OCI-LY1 (cell line): ENCODE results near the gene NUP42.

Source experiments
- H2AFZ ChIP-seq: fragments of 200-600 bp; sonication (generic), shearing (Covaris generic); 2 replicates; pipeline ENCODE4 v1.6.0; 2014; ENCODE audit warnings: antibody characterized with exemption, mild to moderate bottlenecking, low read length
- H3F3A ChIP-seq: fragments of 200-600 bp; sonication (generic), shearing (Covaris generic); 2 replicates; pipeline ENCODE4 v1.6.0; 2014; ENCODE audit warnings: mild to moderate bottlenecking, antibody characterized with exemption, low read length, moderate library complexity; ENCODE audit not compliant: insufficient read depth
- H3K27ac ChIP-seq: fragments of 200-600 bp; sonication (generic); 2 replicates; pipeline ENCODE4 v1.5.1; 2014; ENCODE audit warnings: low read length, mixed run types, mild to moderate bottlenecking, low read depth; ENCODE audit not compliant: poor library complexity, severe bottlenecking
- H3K27me3 ChIP-seq: fragments of 200-600 bp; sonication (generic); 2 replicates; pipeline ENCODE4 v1.6.0; 2014; ENCODE audit warnings: antibody characterized with exemption, mild to moderate bottlenecking, low read length, moderate library complexity; ENCODE audit not compliant: insufficient read depth
- H3K36me3 ChIP-seq: fragments of 200-600 bp; sonication (generic); 2 replicates; pipeline ENCODE4 v1.6.1; 2014; ENCODE audit warnings: mild to moderate bottlenecking, antibody characterized with exemption, low read length, moderate library complexity, mixed read lengths; ENCODE audit not compliant: insufficient read depth
- H3K4me1 ChIP-seq: fragments of 200-600 bp; sonication (generic); 2 replicates; pipeline ENCODE4 v1.5.1; 2014; ENCODE audit warnings: mild to moderate bottlenecking, low read length, moderate library complexity; ENCODE audit not compliant: insufficient read depth, severe bottlenecking
- H3K4me2 ChIP-seq: fragments of 200-600 bp; sonication (generic), shearing (Covaris generic); 2 replicates; pipeline ENCODE4 v1.6.1; 2014; ENCODE audit warnings: low read length
- H3K4me3 ChIP-seq: fragments of 200-600 bp; sonication (generic); 2 replicates; pipeline ENCODE4 v1.5.1; 2014; ENCODE audit warnings: low read length, low read depth, mild to moderate bottlenecking, mixed read lengths; ENCODE audit not compliant: poor library complexity, severe bottlenecking
- H3K79me2 ChIP-seq: fragments of 200-600 bp; shearing (Covaris generic); 2 replicates; pipeline ENCODE4 v1.6.1; 2016; ENCODE audit warnings: mixed run types, low read length, mixed read lengths; ENCODE audit not compliant: insufficient read depth
- H3K9ac ChIP-seq: fragments of 200-600 bp; sonication (generic), shearing (Covaris generic); 2 replicates; pipeline ENCODE4 v1.6.1; 2014; ENCODE audit warnings: mild to moderate bottlenecking, low read length, mixed read lengths
- H3K9me2 ChIP-seq: fragments of 200-600 bp; sonication (generic), shearing (Covaris generic); 2 replicates; pipeline ENCODE4 v1.6.1; 2014; ENCODE audit warnings: low read depth, mild to moderate bottlenecking, low read length, mixed read lengths
- H3K9me3 ChIP-seq: fragments of 200-600 bp; shearing (Covaris generic); 2 replicates; pipeline ENCODE4 v1.6.1; 2014; ENCODE audit warnings: low read length, mixed read lengths
- H4K20me1 ChIP-seq: fragments of 200-600 bp; sonication (generic), shearing (Covaris generic); 2 replicates; pipeline ENCODE4 v1.6.0; 2016; ENCODE audit warnings: mild to moderate bottlenecking, low read length; ENCODE audit not compliant: insufficient read depth
- CTCF ChIP-seq: fragments of 200-600 bp; sonication (generic), shearing (Covaris generic); IDR thresholded peaks from 2 replicates; pipeline ENCODE4 v1.5.1; 2017; ENCODE audit warnings: mild to moderate bottlenecking, antibody characterized with exemption, low read length, moderate library complexity, mixed read lengths
- EZH2 ChIP-seq: fragments of 200-600 bp; sonication (generic), shearing (Covaris generic); IDR thresholded peaks from 2 replicates; pipeline ENCODE4 v1.8.0; 2017; ENCODE audit warnings: borderline replicate concordance, mixed run types, mild to moderate bottlenecking, antibody characterized with exemption, low read length, moderate library complexity, mixed read lengths

Gene NUP42

DNA sequence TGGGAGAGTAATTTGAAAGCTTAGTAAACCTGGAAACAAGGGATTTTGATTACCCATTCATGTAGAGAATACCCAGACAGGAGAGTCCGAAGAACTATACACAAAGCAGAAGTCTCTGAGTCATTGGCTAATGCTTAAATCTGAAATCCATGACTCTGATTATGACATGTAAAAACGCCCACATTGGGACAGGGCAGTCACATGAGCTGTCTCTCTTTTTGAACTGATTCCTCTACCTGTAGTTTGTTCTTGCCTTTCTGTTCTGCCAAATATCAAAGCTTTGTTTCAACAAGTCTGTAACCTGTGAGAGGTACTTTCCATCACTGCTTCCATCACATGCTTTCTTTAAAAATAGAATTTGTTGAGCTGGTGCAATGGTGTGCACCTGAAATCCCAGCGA lies 60.5 kb downstream of the NUP42 start:
- Histone ChIP-seq H3K27me3 (no peaks in the 10 kb centered on the region), H2AFZ (no peak overlapping the region), H3K4me2 (no peak overlapping the region), H3K4me1 (no peaks in the 10 kb centered on the region), H4K20me1 (no peaks in the 10 kb centered on the region), H3K27ac (no peak overlapping the region), H3K9ac (no peak overlapping the region), H3K9me2 (no peaks in the 10 kb centered on the region), H3F3A (no peaks in the 10 kb centered on the region), H3K36me3 (no peaks in the 10 kb centered on the region), H3K9me3 (no peaks in the 10 kb centered on the region), H3K4me3 (no peak overlapping the region), H3K79me2 (no peaks in the 10 kb centered on the region)
- TF ChIP-seq EZH2, result no peak
- TF ChIP-seq CTCF, result no peak

GRCh38 chr7:23242935-23243334 lies 61.1 kb downstream of the NUP42 start:
- Histone ChIP-seq H3K9me3 (no peaks in the 10 kb centered on the region), H3F3A (no peaks in the 10 kb centered on the region), H3K36me3 (no peaks in the 10 kb centered on the region), H3K9me2 (no peaks in the 10 kb centered on the region), H3K4me2 (no peak overlapping the region), H3K79me2 (no peaks in the 10 kb centered on the region), H3K4me1 (no peaks in the 10 kb centered on the region), H3K4me3 (no peak overlapping the region), H3K27ac (no peak overlapping the region), H2AFZ (no peak overlapping the region), H3K9ac (no peak overlapping the region), H3K27me3 (no peaks in the 10 kb centered on the region), H4K20me1 (no peaks in the 10 kb centered on the region)
- TF ChIP-seq CTCF, result no peak
- TF ChIP-seq EZH2, result no peak

DNA sequence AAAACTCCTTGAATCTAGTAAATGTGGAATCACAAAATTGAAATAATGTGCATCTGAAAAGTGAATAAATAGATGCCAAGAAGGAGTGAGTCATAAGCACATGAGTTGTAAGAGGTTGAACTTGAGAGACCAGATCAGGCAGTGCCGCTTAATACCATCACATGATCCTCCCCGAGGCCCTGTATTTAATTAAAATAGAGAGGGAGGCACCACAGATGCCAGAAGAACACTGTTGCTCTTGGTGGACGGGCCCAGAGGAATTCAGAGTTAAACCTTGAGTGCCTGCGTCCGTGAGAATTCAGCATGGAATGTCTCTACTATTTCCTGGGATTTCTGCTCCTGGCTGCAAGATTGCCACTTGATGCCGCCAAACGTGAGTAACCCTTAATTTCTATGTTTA lies 64.7 kb downstream of the NUP42 start, which contains the start of gene GPNMB:
Gene GPNMB, plus strand, starts transcription at position 221 of the 400 bp plus-strand sequence. Its CDS starts 83 bp downstream, at position 304.
- Histone ChIP-seq H3K9ac (no peak within 1 kb of the TSS), H3K79me2 (no peaks in the 10 kb centered on the region), H3K4me1 (no peaks in the 10 kb centered on the region), H3K4me3 (no peak within 1 kb of the TSS), H3F3A (no peaks in the 10 kb centered on the region), H4K20me1 (no peaks in the 10 kb centered on the region), H3K9me3 (no peaks in the 10 kb centered on the region), H3K27me3 (no peaks in the 10 kb centered on the region; the same call in 1 of the 2 replicates), H2AFZ (no peak within 1 kb of the TSS), H3K9me2 (no peaks in the 10 kb centered on the region), H3K36me3 (no peaks in the 10 kb centered on the region), H3K4me2 (no peak within 1 kb of the TSS), H3K27ac (no peak within 1 kb of the TSS)
- TF ChIP-seq EZH2, result no peak
- TF ChIP-seq CTCF, result no peak
